LNCaP clone FGC (cell line): Measurements from ENCODE around the gene CBR3.

Source experiments
- DNase-seq: peaks from one replicate; pipeline ENCODE4 v3.0.0-alpha.2; 2011; ENCODE audit warnings: low read depth
- H3K4me3 ChIP-seq: 2 replicates; pipeline ENCODE4 v1.5.1; 2011; ENCODE audit warnings: mild to moderate bottlenecking, low read depth, low read length, control low read depth
- TF ChIP-seq, protein P1 (sequence below): IDR thresholded peaks from 2 replicates; pipeline ENCODE4 v1.5.1; 2012; ENCODE audit warnings: mild to moderate bottlenecking; ENCODE audit not compliant: control insufficient read depth, insufficient read depth; ENCODE audit errors: extremely low read depth

The CBR3 gene

GRCh38 chr21:36193200-36193599, 58.3 kb downstream of the CBR3 start:
- H3K4me3 ChIP-seq, result no peak overlapping the region
- TF ChIP-seq, protein P1, sequence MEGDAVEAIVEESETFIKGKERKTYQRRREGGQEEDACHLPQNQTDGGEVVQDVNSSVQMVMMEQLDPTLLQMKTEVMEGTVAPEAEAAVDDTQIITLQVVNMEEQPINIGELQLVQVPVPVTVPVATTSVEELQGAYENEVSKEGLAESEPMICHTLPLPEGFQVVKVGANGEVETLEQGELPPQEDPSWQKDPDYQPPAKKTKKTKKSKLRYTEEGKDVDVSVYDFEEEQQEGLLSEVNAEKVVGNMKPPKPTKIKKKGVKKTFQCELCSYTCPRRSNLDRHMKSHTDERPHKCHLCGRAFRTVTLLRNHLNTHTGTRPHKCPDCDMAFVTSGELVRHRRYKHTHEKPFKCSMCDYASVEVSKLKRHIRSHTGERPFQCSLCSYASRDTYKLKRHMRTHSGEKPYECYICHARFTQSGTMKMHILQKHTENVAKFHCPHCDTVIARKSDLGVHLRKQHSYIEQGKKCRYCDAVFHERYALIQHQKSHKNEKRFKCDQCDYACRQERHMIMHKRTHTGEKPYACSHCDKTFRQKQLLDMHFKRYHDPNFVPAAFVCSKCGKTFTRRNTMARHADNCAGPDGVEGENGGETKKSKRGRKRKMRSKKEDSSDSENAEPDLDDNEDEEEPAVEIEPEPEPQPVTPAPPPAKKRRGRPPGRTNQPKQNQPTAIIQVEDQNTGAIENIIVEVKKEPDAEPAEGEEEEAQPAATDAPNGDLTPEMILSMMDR, result no peak
- no peak for DNase-seq

DNA sequence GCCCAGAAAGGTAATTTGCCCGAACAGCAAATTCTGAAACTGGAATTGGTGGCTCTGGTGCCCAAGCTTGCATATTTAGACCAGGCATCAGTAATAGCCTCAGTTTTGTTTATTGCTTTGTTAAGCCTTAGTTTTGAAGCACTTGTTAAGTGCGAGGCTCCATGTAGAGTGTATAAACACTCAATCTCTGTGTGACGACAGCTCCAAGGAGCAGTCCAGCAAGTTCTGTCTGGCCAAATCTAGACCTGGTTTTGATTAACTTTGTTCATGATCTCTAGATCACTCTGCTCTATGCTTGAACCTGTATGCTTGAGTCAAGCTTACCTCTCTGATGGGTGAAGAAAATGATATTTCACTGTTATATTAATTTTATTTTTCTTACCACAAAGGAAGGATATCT, 59.1 kb downstream of the CBR3 start:
- no peak for DNase-seq
- H3K4me3 ChIP-seq, result no peak overlapping the region
- TF ChIP-seq, protein P1, result no peak

GRCh38 chr21:36195613-36196012, 60.7 kb downstream of the CBR3 start:
- DNase-seq, result no peak
- TF ChIP-seq, protein P1, result no peak
- no peak overlapping the region for H3K4me3 ChIP-seq
